ENCODE results near the gene CCDC57. TPM values are rescaled to one million over a fixed set of nuclear protein-coding genes. Genes with fewer than 3 reads are reported as not detected.

The CCDC57 gene
- total and polyA plus RNA-seq, 10 donors, result 28.8 to 164 (median 51.9) TPM

DNA sequence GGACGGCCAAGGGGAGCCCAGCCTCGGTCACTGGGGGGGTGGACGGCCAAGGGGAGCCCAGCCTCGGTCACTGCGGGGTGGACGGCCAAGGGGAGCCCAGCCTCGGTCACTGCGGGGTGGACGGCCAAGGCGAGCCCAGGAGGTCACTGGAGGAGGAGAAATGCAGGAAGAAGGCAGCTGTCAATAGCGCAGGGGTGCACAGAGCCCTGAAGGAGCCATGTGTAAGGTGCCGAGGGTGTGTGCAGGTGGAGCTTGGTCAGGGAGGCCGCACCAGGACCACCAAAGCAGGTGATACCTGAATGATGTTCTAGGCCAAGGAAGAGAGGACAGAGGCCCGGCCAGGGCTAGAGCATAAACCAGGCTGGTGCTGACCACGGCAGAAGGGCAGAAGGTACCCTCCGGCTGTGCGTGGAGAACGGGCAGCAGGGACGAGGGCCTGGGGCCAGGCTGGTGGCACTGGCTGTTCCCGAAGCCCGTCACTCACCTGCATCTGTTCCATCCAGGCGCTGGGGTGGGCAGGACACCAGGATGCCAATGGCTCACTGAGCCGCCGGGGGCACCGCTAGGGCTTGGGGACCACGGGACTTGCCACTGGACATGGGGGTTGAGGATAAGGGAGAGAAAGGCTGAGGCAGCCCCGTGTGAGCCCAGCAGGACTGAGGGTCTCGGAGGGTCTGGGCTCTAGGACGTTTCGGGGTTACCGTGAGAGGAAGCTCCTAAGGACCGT lies 5.9 kb upstream of the CCDC57 start:
- WGBS, 5 donors, result 90 to 94% (median 91%) methylated on average over 31 to 32 of the region's 32 CpGs
- Histone ChIP-seq H3K4me3 (peak overlapping the region in 3 of 8 donors; percentile 14 to 64 (median 23)), H3K36me3 (no peaks in the 10 kb centered on the region), H3K27me3 (replicated peaks in 1 of 7) (no peaks in the 10 kb centered on the region), H3K9me3 (no peaks in the 10 kb centered on the region), H3K4me1 (peaks cover 23 to 97% (median 43%) of the 10 kb centered on the region in 6 donors), H3K27ac (peak overlapping the region in 5 of 8 donors; percentile 88 to 99 (median 96))
- peak; percentile 78 for DNase-seq
- TF ChIP-seq CTCF (IDR thresholded peaks at IDR 0.05 in 8 of 11, conservative IDR thresholded peaks at IDR 0.05 in 3 of 11) (no peak), POLR2A (IDR thresholded peaks at IDR 0.05) (no peak), POLR2AphosphoS5 (IDR thresholded peaks at IDR 0.05) (no peak)
- intact Hi-C loops (cut with DNase I; ENCODE audit: low total_unique reads), result no loop called here

GRCh38 chr17:82217530-82218204 lies 5.0 kb upstream of the CCDC57 start:
- peak; percentile 69 to 89 (median 83) for TF ChIP-seq POLR2AphosphoS5 (IDR thresholded peaks at IDR 0.05)
- peak in 1 of 3 donors; percentile 21 for TF ChIP-seq POLR2A (IDR thresholded peaks at IDR 0.05)
- TF ChIP-seq CTCF (IDR thresholded peaks at IDR 0.05 in 8 of 11, conservative IDR thresholded peaks at IDR 0.05 in 3 of 11), result no peak

DNA sequence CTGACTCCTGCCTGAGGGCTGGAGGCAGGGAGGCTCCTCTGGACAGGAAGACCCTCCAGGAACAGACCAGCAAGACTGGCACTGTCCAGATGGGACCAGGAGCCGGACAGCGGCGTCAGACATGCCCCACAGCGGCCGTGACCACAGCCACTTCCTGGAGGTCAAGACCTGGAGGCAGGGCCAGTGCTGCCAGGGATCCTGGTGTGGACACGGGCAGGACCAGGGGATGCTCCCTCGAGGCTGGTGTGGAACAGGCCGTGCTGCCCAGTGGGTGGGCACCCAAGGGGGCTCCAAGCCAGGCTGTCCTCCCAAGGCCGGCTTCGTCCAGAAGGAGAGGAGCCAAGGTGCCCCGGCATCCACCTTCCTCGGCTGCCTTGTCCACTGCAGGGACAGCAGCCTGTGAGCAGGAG lies 4.5 kb upstream of the CCDC57 start:
- 42 to 64% (median 47%) methylated on average over 11 to 12 of the region's 12 CpGs for WGBS, 5 donors
- peak overlapping the region in 4 of 8 donors; percentile 9 to 64 (median 18) for H3K4me3 ChIP-seq
- peak overlapping the region; percentile 74 to 99 (median 95) for H3K27ac ChIP-seq
- DNase-seq, result peak; percentile 93
- H3K27me3 ChIP-seq (replicated peaks in 1 of 7), result no peaks in the 10 kb centered on the region
- H3K36me3 ChIP-seq, result no peaks in the 10 kb centered on the region
- no peak for TF ChIP-seq POLR2AphosphoS5 (IDR thresholded peaks at IDR 0.05)
- TF ChIP-seq CTCF (IDR thresholded peaks at IDR 0.05 in 8 of 11, conservative IDR thresholded peaks at IDR 0.05 in 3 of 11), result no peak
- TF ChIP-seq POLR2A (IDR thresholded peaks at IDR 0.05), result no peak
- no peaks in the 10 kb centered on the region for H3K9me3 ChIP-seq
- peaks cover 28 to 94% (median 50%) of the 10 kb centered on the region in 6 donors for H3K4me1 ChIP-seq
- intact Hi-C loops (cut with DNase I; ENCODE audit: low total_unique reads), result no loop called here

More at GRCh38 chr17:82217530-82218204, 5.0 kb upstream of the CCDC57 start:
- Histone ChIP-seq H3K27ac (peak overlapping the region; percentile 74 to 99 (median 95)), H3K9me3 (no peaks in the 10 kb centered on the region), H3K36me3 (no peaks in the 10 kb centered on the region), H3K4me3 (peak overlapping the region in 3 of 8 donors; percentile 9 to 64 (median 23)), H3K4me1 (peaks cover 26 to 96% (median 50%) of the 10 kb centered on the region in 6 donors), H3K27me3 (replicated peaks in 1 of 7) (no peaks in the 10 kb centered on the region)
- 36 to 65% (median 60%) methylated on average over 15 to 21 of the region's 21 CpGs for WGBS, 5 donors
- intact Hi-C loops (cut with DNase I; ENCODE audit: low total_unique reads), result no loop called here
- DNase-seq, result peak; percentile 95
